Trophoblast cell (in vitro differentiated cells and primary cell): ENCODE data around the gene NPDC1.

Experiments
- DNase-seq, 2 donors: peaks; one replicate each; pipeline ENCODE4 v3.0.0-alpha.2; 2016
- H2AFZ ChIP-seq: 2 replicates; pipeline ENCODE4 v1.6.1; 2013; ENCODE audit warnings: low read length, moderate library complexity, mild to moderate bottlenecking; ENCODE audit not compliant: insufficient read depth, poor library complexity
- H2AK5ac ChIP-seq: 2 replicates; pipeline ENCODE4 v1.6.1; 2013; ENCODE audit warnings: mild to moderate bottlenecking, low read length
- H2BK120ac ChIP-seq: 2 replicates; pipeline ENCODE4 v1.6.1; 2013; ENCODE audit warnings: low read length, mild to moderate bottlenecking, moderate library complexity; ENCODE audit not compliant: insufficient read depth, poor library complexity
- H2BK12ac ChIP-seq: 2 replicates; pipeline ENCODE4 v1.6.1; 2013; ENCODE audit warnings: mild to moderate bottlenecking, low read length, moderate library complexity
- H2BK5ac ChIP-seq: 2 replicates; pipeline ENCODE4 v1.6.1; 2013; ENCODE audit warnings: low read length, low read depth, moderate library complexity, mild to moderate bottlenecking; ENCODE audit not compliant: poor library complexity
- H3K14ac ChIP-seq: 2 replicates; pipeline ENCODE4 v1.6.1; 2013; ENCODE audit warnings: mild to moderate bottlenecking, low read length
- H3K18ac ChIP-seq: 2 replicates; pipeline ENCODE4 v1.6.1; 2013; ENCODE audit warnings: mild to moderate bottlenecking, low read length
- H3K23ac ChIP-seq: 2 replicates; pipeline ENCODE4 v1.6.1; 2013; ENCODE audit warnings: low read length
- H3K27ac ChIP-seq: 2 replicates; pipeline ENCODE4 v1.5.1; 2013; ENCODE audit warnings: low read depth, mild to moderate bottlenecking, inconsistent platforms, low read length, moderate library complexity
- H3K27me3 ChIP-seq: 2 replicates; pipeline ENCODE4 v1.6.1; 2013; ENCODE audit warnings: inconsistent platforms, mild to moderate bottlenecking, low read length, moderate library complexity; ENCODE audit not compliant: insufficient read depth
- H3K36me3 ChIP-seq, 2 experiments: 1 replicate in 1 of 2; 2 replicates in 1 of 2; pipeline ENCODE4 v1.6.1; 2013; ENCODE audit warnings: low read length in 2 of 2, mild to moderate bottlenecking in 2 of 2, moderate library complexity in 1 of 2; ENCODE audit not compliant: insufficient read depth in 2 of 2, control insufficient read depth in 1 of 2
- H3K4ac ChIP-seq: 2 replicates; pipeline ENCODE4 v1.6.1; 2013; ENCODE audit warnings: low read depth, mild to moderate bottlenecking, low read length, moderate library complexity
- H3K4me1 ChIP-seq, 2 experiments: 1 replicate in 1 of 2; 2 replicates in 1 of 2; pipeline ENCODE4 v1.6.1; 2013; ENCODE audit warnings: low read length in 2 of 2, mild to moderate bottlenecking in 2 of 2, moderate library complexity in 1 of 2; ENCODE audit not compliant: insufficient read depth in 2 of 2, control insufficient read depth in 1 of 2
- H3K4me2 ChIP-seq: 2 replicates; pipeline ENCODE4 v1.6.1; 2013; ENCODE audit warnings: inconsistent platforms, mild to moderate bottlenecking, low read length, moderate library complexity
- H3K4me3 ChIP-seq: 2 replicates; pipeline ENCODE4 v1.5.1; 2013; ENCODE audit warnings: mild to moderate bottlenecking, low read depth, low read length, inconsistent platforms
- H3K79me1 ChIP-seq: one replicate; pipeline ENCODE4 v1.6.1; 2013; ENCODE audit warnings: low read length
- H3K79me2 ChIP-seq: 2 replicates; pipeline ENCODE4 v1.6.1; 2013; ENCODE audit warnings: low read length, mild to moderate bottlenecking; ENCODE audit not compliant: control insufficient read depth, insufficient read depth, poor library complexity
- H3K9ac ChIP-seq: 2 replicates; pipeline ENCODE4 v1.6.1; 2013; ENCODE audit warnings: mild to moderate bottlenecking, low read length
- H3K9me3 ChIP-seq: 2 replicates; pipeline ENCODE4 v1.6.1; 2013; ENCODE audit warnings: low read depth, mild to moderate bottlenecking, control low read depth, inconsistent platforms, low read length; ENCODE audit not compliant: insufficient read depth
- H4K12ac ChIP-seq: 2 replicates; pipeline ENCODE4 v1.6.1; 2013; ENCODE audit warnings: low read depth, mild to moderate bottlenecking, low read length, moderate library complexity
- H4K8ac ChIP-seq: 2 replicates; pipeline ENCODE4 v1.6.1; 2013; ENCODE audit warnings: low read depth, mild to moderate bottlenecking, low read length, moderate library complexity
- H4K91ac ChIP-seq: one replicate; pipeline ENCODE4 v1.6.1; 2013; ENCODE audit warnings: low read depth, mild to moderate bottlenecking, low read length, moderate library complexity
- WGBS: extraction: QIAGEN DNeasy Blood & Tissue Kit; methylation state at CpG from one replicate; pipeline ENCODE4 v1.1.7; 2013; ENCODE audit warnings: missing lambda C conversion rate; ENCODE audit not compliant: insufficient read length, insufficient coverage; ENCODE audit errors: extremely low coverage; 5-methylcytosine and 5-hydroxymethylcytosine counted together

NPDC1 gene

GRCh38 chr9:137025517-137025966 is 20.4 kb downstream of the NPDC1 start:
- H3K4me1 ChIP-seq, result peaks cover 6 to 8% of the 10 kb centered on the region in 2 experiments
- no peak overlapping the region for H2AFZ ChIP-seq
- H2AK5ac ChIP-seq, result no peak overlapping the region
- H2BK120ac ChIP-seq, result no peak overlapping the region
- no peak overlapping the region for H3K4me2 ChIP-seq
- no peak overlapping the region for H4K12ac ChIP-seq
- peaks cover 9% of the 10 kb centered on the region for H3K27me3 ChIP-seq
- no peak overlapping the region for H3K27ac ChIP-seq
- no peaks in the 10 kb centered on the region for H3K79me2 ChIP-seq
- H3K36me3 ChIP-seq, result no peaks in the 10 kb centered on the region
- H4K8ac ChIP-seq, result no peak overlapping the region
- peaks cover 7% of the 10 kb centered on the region for H3K9me3 ChIP-seq
- H3K9ac ChIP-seq, result no peak overlapping the region
- no peak for DNase-seq
- no peak overlapping the region for H2BK12ac ChIP-seq
- WGBS, result no CpG with 5 or more reads among the region's 21 CpGs
- H2BK5ac ChIP-seq, result no peak overlapping the region
- H3K14ac ChIP-seq, result no peak overlapping the region
- H3K18ac ChIP-seq, result no peak overlapping the region
- no peak overlapping the region for H3K23ac ChIP-seq
- H3K4ac ChIP-seq, result no peak overlapping the region
- no peak overlapping the region for H3K4me3 ChIP-seq
- no peaks in the 10 kb centered on the region for H3K79me1 ChIP-seq
- H4K91ac ChIP-seq, result no peak overlapping the region

- Histone ChIP-seq H2AFZ (no peak overlapping the region), H3K9me3 (peaks cover 7% of the 10 kb centered on the region), H2BK5ac (no peak overlapping the region), H3K4ac (no peak overlapping the region), H3K23ac (no peak overlapping the region), H3K4me2 (no peak overlapping the region), H2BK12ac (no peak overlapping the region), H3K9ac (no peak overlapping the region), H3K79me2 (no peaks in the 10 kb centered on the region), H3K18ac (no peak overlapping the region), H4K91ac (no peak overlapping the region), H3K4me1 (peaks cover 2 to 6% of the 10 kb centered on the region in 2 experiments), H4K8ac (no peak overlapping the region), H3K4me3 (no peak overlapping the region), H3K27me3 (peaks cover 9% of the 10 kb centered on the region), H2BK120ac (no peak overlapping the region), H3K27ac (no peak overlapping the region), H3K14ac (no peak overlapping the region), H3K79me1 (no peaks in the 10 kb centered on the region), H3K36me3 (no peaks in the 10 kb centered on the region), H2AK5ac (no peak overlapping the region), H4K12ac (no peak overlapping the region)
- WGBS, result no CpG with 5 or more reads among the region's 15 CpGs
- DNase-seq, result no peak
These were observed 22.4 kb downstream of the NPDC1 start for GRCh38 chr9:137023583-137023991.

- Histone ChIP-seq H3K27me3 (peaks cover 9% of the 10 kb centered on the region), H2BK5ac (no peak overlapping the region), H2AFZ (no peak overlapping the region), H4K12ac (no peak overlapping the region), H2BK12ac (no peak overlapping the region), H3K4me3 (no peak overlapping the region), H3K4me2 (no peak overlapping the region), H3K36me3 (no peaks in the 10 kb centered on the region), H3K23ac (no peak overlapping the region), H3K4me1 (peaks cover 0 to 2% of the 10 kb centered on the region in 2 experiments), H2AK5ac (no peak overlapping the region), H3K9me3 (peaks cover 7% of the 10 kb centered on the region), H3K4ac (no peak overlapping the region), H3K79me2 (no peaks in the 10 kb centered on the region), H3K27ac (no peak overlapping the region), H2BK120ac (no peak overlapping the region), H3K18ac (no peak overlapping the region), H3K79me1 (no peaks in the 10 kb centered on the region), H3K9ac (no peak overlapping the region), H4K91ac (no peak overlapping the region), H4K8ac (no peak overlapping the region), H3K14ac (no peak overlapping the region)
- WGBS, result no CpG with 5 or more reads among the region's 7 CpGs
- DNase-seq, result no peak
These were observed 22.8 kb downstream of the NPDC1 start for GRCh38 chr9:137023157-137023556.

GRCh38 chr9:137022662-137023008 is 23.3 kb downstream of the NPDC1 start:
- no peak overlapping the region for H3K4ac ChIP-seq
- peaks cover 0 to 2% of the 10 kb centered on the region in 2 experiments for H3K4me1 ChIP-seq
- DNase-seq, result no peak
- H2BK12ac ChIP-seq, result no peak overlapping the region
- no peak overlapping the region for H2AFZ ChIP-seq
- H4K12ac ChIP-seq, result no peak overlapping the region
- no peak overlapping the region for H3K9ac ChIP-seq
- no peak overlapping the region for H3K4me2 ChIP-seq
- H3K4me3 ChIP-seq, result no peak overlapping the region
- H3K79me2 ChIP-seq, result no peaks in the 10 kb centered on the region
- no peaks in the 10 kb centered on the region for H3K36me3 ChIP-seq
- no peak overlapping the region for H3K14ac ChIP-seq
- no peak overlapping the region for H2AK5ac ChIP-seq
- H2BK120ac ChIP-seq, result no peak overlapping the region
- H3K27ac ChIP-seq, result no peak overlapping the region
- H3K9me3 ChIP-seq, result peaks cover 7% of the 10 kb centered on the region
- H4K8ac ChIP-seq, result no peak overlapping the region
- no peak overlapping the region for H3K18ac ChIP-seq
- no peaks in the 10 kb centered on the region for H3K79me1 ChIP-seq
- no CpG with 5 or more reads among the region's 23 CpGs for WGBS
- H4K91ac ChIP-seq, result no peak overlapping the region
- H3K27me3 ChIP-seq, result peaks cover 8% of the 10 kb centered on the region
- no peak overlapping the region for H3K23ac ChIP-seq
- H2BK5ac ChIP-seq, result no peak overlapping the region
